Measurements from ENCODE around the gene SLC35G2.

- TF ChIP-seq POLR2A (IDR thresholded peaks at IDR 0.05; ENCODE audit: low read length), result no peak
- no peak for TF ChIP-seq GATA1 (IDR thresholded peaks at IDR 0.05; ENCODE audit: low read depth, low read length)
Observed at GRCh38 chr3:136883967-136884720, 65.2 kb downstream of the SLC35G2 start.
